ENCODE results near the gene UNC45A.

DNA sequence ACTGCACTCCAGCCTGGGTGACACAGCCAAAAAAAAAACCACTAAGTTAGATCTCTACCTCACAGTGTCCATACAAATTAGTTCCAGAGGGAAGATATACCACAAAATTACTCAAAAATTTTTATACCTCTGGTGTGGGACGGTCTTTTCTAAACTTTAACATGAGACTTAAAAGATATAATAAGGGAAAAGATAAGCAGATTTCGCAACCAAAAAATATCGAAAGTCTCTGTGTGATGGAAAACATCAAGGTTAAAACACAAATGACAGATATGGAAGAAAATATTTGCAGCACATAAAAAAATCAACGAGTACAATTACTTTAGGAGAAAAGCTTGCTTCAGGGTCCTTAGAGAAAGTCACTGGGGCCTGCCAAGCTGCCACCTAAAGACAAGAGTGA lies 13.2 kb upstream of the UNC45A start:
- TF ChIP-seq CTCF (IDR thresholded peaks at IDR 0.05) (no peak), EZH2 (IDR thresholded peaks at IDR 0.05; ENCODE audit: borderline replicate concordance, insufficient read depth, low read depth, low read length, poor library complexity, severe bottlenecking) (no peak)
